GM18505 (cell line): ENCODE measurements around the gene HPCAL1.
A peak's percentile ranks its signal among the peaks of the same experiment; 100 is the strongest.
"Not testable (repeated sequence)": the region's sequence is repeated elsewhere in the genome, so short reads cannot be mapped to it uniquely, and the experiment has no call there.

Experiments
- ATAC-seq: cut with Tn5 transposase; IDR thresholded peaks from one replicate; pipeline ENCODE4 v1.9.1; 2021; ENCODE audit not compliant: unreplicated experiment
- POLR2A ChIP-seq: IDR thresholded peaks from 4 replicates; pipeline ENCODE4 v1.6.1; 2011; ENCODE audit warnings: borderline replicate concordance; ENCODE audit not compliant: insufficient read depth, insufficient read length; ENCODE audit errors: extremely low read depth

Gene HPCAL1

DNA sequence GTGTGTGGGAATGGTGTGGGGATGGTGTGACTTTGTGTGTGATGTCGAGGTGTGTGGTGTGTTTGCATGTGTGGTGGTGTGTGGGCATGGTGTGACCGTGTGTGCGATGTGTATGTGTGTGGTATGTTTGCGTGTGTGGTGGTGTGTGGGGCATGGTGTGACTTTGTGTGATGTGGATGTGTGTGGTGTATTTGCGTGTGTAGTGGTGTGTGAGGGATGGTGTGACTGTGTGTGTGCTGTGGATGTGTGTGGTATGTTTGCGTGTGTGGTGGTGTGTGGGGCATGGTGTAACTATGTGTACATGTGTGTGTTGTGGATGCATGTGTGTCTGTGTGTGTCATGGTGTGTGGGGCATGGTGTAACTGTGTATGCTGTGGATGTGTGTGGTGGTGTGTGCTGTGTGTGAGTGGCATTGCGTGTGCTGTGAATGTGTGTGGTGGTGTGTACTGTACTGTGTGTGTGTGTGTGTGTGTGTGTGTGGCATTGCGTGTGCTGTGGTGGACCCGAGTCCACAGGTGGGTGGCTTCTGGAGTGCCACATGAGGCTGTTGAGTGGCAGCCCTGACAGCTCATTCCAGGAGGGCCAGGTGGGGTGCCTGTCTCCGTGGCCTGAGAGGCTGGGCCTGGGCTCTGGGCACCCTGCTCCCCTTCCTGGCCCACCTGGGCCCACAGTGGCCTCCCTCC lies 130.7 kb downstream of the HPCAL1 start:
- no peak for ATAC-seq
- TF ChIP-seq POLR2A, result no peak

DNA sequence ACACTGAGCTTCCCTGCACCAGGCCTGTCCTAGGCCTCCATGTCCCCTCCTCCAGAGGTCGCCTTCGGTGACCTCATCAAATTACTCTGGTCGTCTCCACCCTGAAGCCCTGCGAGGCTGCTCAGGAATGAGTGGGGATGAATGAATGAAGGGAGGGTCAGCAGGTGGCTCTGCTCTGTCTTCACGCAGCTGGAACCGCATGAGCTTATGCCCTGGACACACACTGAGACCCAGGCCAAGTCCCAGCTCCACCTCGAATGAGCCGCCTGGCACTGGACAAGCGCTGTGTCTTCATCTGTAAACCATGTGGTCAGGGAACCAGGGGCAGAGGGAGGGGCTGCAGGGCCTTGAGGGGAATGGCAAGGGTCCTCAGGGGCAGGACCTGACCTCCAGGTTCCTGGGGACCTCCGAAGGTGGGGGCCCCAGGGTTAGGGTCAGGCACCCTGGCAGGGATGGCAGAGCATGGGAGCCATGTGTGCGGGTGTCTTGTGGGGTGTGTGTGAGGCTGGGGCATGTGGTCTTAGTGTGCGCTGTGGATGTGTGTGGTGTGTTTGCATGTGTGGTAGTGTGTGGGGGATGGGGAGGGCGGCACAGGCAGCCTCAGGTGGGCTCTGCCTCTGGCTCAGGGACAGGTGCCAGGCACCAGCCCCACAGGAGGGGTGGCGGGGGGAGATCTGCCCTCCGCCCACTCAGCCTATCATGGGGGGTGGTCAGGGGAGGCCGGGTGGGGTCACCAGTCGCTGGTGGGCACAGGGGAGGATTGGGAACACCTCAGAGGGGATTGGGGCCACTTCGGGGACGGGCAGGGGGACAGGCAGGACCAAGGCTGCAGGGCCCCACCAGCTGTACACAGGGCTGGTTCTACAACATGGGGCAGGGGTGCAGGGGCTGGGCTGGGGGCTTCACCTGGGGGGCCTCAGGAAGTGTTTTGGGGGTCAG lies 131.5 kb downstream of the HPCAL1 start:
- no peak for ATAC-seq
- no peak for TF ChIP-seq POLR2A

GRCh38 chr2:10434886-10435819 lies 132.4 kb downstream of the HPCAL1 start:
- peak; percentile 58 for ATAC-seq
- no peak for TF ChIP-seq POLR2A

- no peak for TF ChIP-seq POLR2A
- no peak for ATAC-seq
These were observed 133.1 kb downstream of the HPCAL1 start for GRCh38 chr2:10435820-10436204.

DNA sequence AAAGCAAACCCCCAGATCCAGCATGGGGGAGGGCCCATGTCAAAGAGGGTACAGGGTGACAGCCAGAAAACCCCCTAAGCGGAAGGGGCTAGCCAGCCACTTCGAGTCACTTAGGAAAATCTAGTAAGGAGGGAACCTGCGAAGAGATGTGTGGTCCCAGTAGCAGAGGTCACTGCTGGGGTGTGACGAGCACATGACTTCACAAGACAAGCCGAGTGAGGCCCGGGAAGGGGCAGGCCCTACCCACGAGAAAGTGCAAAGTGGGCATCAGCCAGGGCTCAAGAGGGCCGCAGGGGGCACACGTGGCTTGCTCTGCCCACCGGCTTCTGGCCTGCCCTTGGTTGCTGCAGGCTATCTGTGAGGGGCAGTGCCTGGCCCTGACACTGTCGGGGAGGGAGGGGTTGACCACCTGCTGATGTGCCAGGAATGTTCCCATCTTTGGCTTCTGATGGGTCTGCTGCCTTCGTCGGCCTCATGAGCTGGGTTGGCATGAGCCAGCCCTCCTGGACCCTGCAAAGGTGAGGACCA lies 133.9 kb downstream of the HPCAL1 start:
- no peak for ATAC-seq
- TF ChIP-seq POLR2A, result no peak

GRCh38 chr2:10437806-10438205 lies 135.1 kb downstream of the HPCAL1 start:
- TF ChIP-seq POLR2A, result no peak
- ATAC-seq, result no peak

DNA sequence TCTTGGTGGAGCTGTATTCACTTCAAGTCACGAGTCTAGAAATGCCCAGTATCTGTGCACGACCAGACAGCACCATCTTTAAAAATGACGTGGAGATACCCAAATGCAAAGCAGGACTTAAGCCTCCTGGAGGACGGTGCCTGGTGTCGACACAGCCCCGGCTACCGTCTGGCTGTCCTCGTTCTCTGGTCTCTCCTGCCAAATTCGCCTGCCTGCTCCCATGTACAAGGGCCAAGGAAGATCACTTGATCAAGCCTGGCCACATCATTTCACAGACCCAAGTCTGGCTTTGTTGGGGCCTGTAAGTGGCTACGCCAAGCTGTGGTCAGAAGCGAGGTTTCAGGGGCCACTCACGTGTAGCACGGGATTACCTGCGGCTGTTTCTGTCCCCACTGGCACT lies 136.0 kb downstream of the HPCAL1 start:
- no peak for ATAC-seq
- peak; percentile 40 for TF ChIP-seq POLR2A

- ATAC-seq, result no peak
- no peak for TF ChIP-seq POLR2A
These were observed 136.6 kb downstream of the HPCAL1 start for GRCh38 chr2:10439185-10439879.

- TF ChIP-seq POLR2A, result peak; percentile 20
- no peak for ATAC-seq
These were observed 137.3 kb downstream of the HPCAL1 start for GRCh38 chr2:10439971-10440370.

- no peak for TF ChIP-seq POLR2A
- no peak for ATAC-seq
These were observed 138.0 kb downstream of the HPCAL1 start for GRCh38 chr2:10440736-10441135.

- ATAC-seq, result no peak
- no peak for TF ChIP-seq POLR2A
These were observed 139.2 kb downstream of the HPCAL1 start for GRCh38 chr2:10441948-10442347.

DNA sequence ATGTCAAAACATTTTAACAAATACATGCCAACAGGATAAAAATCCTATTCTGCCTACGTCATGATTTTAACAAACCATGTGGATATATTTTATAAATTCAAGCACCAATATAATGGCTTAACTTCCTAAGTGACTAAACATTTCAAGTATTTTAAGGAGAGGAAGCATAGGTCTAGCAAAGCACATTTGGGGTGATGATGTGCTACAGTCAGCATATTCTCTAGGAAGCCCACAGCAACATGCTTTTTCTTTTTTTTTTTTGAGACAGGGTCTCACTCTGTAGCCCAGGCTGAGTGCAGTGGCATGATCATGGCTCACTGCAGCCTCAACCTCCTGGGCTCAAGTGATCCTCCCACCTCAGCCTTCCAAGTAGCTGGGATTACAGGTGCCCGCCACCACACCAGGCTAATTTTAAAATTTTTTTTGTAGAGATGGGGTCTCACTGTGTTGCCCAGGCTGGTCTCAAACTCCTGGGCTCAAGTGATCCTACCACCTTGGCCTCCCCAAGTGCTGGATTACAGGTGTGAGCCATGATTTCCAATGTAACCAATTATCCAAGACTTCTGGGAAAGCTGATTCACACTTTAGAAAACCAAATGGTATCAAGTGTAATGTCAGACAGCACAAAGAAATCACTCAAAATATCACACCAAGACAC lies 139.9 kb downstream of the HPCAL1 start:
- ATAC-seq, result not testable (repeated sequence)
